Measurements from ENCODE around the gene HEXA.

GRCh38 chr15:72372361-72372760, 3.5 kb downstream of the HEXA start:
- TF ChIP-seq CTCF (conservative IDR thresholded peaks at IDR 0.05 in 1 of 2, IDR thresholded peaks at IDR 0.05 in 1 of 2; ENCODE audit: low read depth in 1 of 2, low read length in 2 of 2): no peak
- TF ChIP-seq EZH2 (IDR thresholded peaks at IDR 0.05; ENCODE audit: low read length, missing control alignments): no peak
